ENCODE measurements around the gene OR6N2. TPM values are rescaled to one million over a fixed set of nuclear protein-coding genes. Genes with fewer than 3 reads are reported as not detected.

Gene OR6N2
- total and polyA plus RNA-seq, 2 experiments from 2014 or later: not detected

DNA sequence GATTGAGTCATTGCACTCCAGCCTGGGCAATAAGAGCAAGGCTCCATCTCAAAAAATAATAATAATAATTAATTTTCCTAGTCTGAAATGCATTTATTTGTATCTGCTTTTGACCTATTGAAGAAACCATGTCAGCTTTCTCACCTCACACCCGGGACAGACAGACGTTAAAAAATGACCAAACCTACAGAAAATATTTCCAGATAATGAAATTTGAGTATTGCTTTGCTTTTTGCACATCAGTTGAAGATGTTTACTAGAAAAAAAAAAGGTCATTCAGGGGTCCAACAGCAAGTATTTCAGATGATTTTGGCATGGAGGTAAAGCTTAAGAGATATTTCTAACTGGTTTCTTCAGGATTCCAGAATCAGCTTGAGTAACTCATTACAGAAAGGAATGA is 26.6 kb downstream of the OR6N2 start, which contains the start of gene OR6K6:
Gene OR6K6, plus strand, starts transcription at position 301 of the 400 bp plus-strand sequence. CDS start 168 bp downstream, outside the sequence.
- no peak for DNase-seq (ENCODE audit: low read depth in 1 of 2, low spot score in 1 of 2)
- no peaks in the 10 kb centered on the region for H3K4me1 ChIP-seq (ENCODE audit: low read depth)

DNA sequence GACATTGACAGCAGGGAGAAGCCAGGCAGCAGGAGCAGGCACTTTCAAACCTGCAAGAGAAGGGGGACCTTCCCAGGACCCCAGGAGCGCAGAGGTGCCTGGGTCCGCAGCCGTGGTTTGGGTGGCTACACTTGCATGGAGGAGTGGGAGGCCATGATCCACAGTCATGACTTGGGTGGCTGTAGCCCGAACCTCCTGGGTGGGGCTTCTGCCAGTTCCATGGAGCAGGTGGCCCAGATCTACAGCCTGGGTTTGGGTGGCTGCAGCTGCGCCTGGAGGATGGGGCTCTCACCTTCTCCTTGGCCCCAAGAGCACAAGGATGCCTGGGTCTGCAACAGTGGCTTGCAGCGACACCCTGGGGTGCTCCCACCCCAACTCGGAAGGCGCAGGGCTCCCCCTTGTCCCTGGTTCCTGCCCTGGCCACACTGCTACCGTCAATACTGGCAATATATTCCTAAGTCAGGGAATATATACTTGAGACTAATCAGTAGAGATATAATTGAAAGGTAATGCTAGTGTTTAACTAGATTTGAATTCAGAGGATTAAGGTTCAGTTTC is 28.8 kb downstream of the OR6N2 start:
- no peak for DNase-seq (ENCODE audit: low read depth in 1 of 2, low spot score in 1 of 2)
- H3K27me3 ChIP-seq: peaks cover 5% of the 10 kb centered on the region
- no peak overlapping the region for H3K27ac ChIP-seq
- no peaks in the 10 kb centered on the region for H3K9me3 ChIP-seq (ENCODE audit: low read depth)
- H3K36me3 ChIP-seq: no peaks in the 10 kb centered on the region
- no peaks in the 10 kb centered on the region for H3K4me1 ChIP-seq (ENCODE audit: low read depth)
- TF ChIP-seq, protein P1, sequence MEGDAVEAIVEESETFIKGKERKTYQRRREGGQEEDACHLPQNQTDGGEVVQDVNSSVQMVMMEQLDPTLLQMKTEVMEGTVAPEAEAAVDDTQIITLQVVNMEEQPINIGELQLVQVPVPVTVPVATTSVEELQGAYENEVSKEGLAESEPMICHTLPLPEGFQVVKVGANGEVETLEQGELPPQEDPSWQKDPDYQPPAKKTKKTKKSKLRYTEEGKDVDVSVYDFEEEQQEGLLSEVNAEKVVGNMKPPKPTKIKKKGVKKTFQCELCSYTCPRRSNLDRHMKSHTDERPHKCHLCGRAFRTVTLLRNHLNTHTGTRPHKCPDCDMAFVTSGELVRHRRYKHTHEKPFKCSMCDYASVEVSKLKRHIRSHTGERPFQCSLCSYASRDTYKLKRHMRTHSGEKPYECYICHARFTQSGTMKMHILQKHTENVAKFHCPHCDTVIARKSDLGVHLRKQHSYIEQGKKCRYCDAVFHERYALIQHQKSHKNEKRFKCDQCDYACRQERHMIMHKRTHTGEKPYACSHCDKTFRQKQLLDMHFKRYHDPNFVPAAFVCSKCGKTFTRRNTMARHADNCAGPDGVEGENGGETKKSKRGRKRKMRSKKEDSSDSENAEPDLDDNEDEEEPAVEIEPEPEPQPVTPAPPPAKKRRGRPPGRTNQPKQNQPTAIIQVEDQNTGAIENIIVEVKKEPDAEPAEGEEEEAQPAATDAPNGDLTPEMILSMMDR (IDR thresholded peaks at IDR 0.05; ENCODE audit: low read depth, low read length): no peak
- H3K4me3 ChIP-seq: no peak overlapping the region

More for the DNA sequence above, 26.6 kb downstream of the OR6N2 start, which contains the start of gene OR6K6:
- TF ChIP-seq, protein P1 (IDR thresholded peaks at IDR 0.05; ENCODE audit: low read depth, low read length): no peak
- H3K27ac ChIP-seq: no peak within 1 kb of the TSS
- H3K4me3 ChIP-seq: no peak within 1 kb of the TSS
- peaks cover 5% of the 10 kb centered on the region for H3K27me3 ChIP-seq
- H3K9me3 ChIP-seq (ENCODE audit: low read depth): no peaks in the 10 kb centered on the region
- H3K36me3 ChIP-seq: no peaks in the 10 kb centered on the region

DNA sequence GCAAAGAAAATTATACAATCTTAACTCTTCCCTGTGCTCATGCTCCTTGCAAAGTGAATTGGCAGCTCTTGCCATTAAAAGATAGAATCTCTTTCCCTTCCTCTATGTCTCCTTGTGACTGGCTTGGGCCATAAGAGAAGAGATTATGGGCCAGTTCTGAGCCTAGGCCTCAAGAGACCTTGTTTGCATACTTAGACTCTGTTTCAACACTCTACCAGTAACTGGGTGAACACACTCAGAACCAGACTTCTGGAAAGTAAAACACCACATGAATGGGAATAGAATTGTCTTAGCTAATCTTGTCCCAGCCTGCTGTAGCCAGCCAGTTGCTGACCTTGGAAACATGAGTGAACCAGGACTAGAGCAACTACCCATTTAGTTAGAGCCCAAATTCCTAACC is 45.2 kb downstream of the OR6N2 start:
- Histone ChIP-seq H3K4me3 (no peak overlapping the region), H3K27me3 (no peaks in the 10 kb centered on the region), H3K9me3 (ENCODE audit: low read depth) (no peaks in the 10 kb centered on the region), H3K4me1 (ENCODE audit: low read depth) (no peaks in the 10 kb centered on the region), H3K36me3 (no peaks in the 10 kb centered on the region), H3K27ac (no peak overlapping the region)
- TF ChIP-seq, protein P1 (IDR thresholded peaks at IDR 0.05; ENCODE audit: low read depth, low read length): no peak
- no peak for DNase-seq (ENCODE audit: low read depth in 1 of 2, low spot score in 1 of 2)

DNA sequence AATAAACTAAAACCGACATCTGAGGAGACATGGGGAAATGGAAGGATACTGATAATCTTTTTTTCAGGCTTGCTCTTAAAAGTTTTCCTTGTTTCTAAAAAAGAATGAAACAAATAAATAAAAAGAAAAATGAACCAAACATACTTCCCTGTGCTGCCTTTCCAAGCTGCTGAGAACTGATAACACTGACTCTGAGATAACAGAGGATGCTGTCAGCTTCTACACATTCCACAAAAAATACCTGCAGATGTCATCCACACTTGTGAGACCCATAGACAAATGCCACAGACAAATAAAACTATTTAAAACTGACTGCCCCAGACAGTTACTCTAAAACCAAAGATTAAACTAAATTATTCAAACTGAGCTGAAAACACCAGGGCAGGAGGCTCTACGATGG is 48.5 kb downstream of the OR6N2 start:
- no peak overlapping the region for H3K4me3 ChIP-seq
- no peaks in the 10 kb centered on the region for H3K9me3 ChIP-seq (ENCODE audit: low read depth)
- H3K4me1 ChIP-seq (ENCODE audit: low read depth): no peaks in the 10 kb centered on the region
- no peak for DNase-seq (ENCODE audit: low read depth in 1 of 2, low spot score in 1 of 2)
- TF ChIP-seq, protein P1 (IDR thresholded peaks at IDR 0.05; ENCODE audit: low read depth, low read length): no peak
- no peaks in the 10 kb centered on the region for H3K36me3 ChIP-seq
- no peaks in the 10 kb centered on the region for H3K27me3 ChIP-seq
- H3K27ac ChIP-seq: no peak overlapping the region

DNA sequence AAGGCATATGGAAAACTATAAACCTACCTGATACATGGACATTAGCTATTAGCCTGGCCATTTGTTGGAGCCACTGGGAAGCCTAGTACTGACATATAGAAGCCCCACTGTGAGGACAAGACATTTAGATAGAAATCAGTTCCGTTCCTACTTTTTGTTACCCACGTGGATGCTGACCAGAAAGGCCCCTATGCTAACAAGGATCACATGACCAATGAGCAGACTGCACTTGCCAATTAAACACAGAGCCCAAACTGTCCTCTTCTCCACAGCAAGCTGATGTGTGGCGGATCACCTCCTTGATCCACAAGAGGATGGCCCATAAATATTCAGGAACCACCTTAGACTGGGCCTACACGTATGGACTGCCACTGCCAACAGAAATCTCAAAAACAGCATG is 49.3 kb downstream of the OR6N2 start:
- Histone ChIP-seq H3K27me3 (no peaks in the 10 kb centered on the region), H3K4me3 (no peak overlapping the region), H3K4me1 (ENCODE audit: low read depth) (no peaks in the 10 kb centered on the region), H3K9me3 (ENCODE audit: low read depth) (no peaks in the 10 kb centered on the region), H3K27ac (no peak overlapping the region), H3K36me3 (no peaks in the 10 kb centered on the region)
- DNase-seq (ENCODE audit: low read depth in 1 of 2, low spot score in 1 of 2): no peak
- TF ChIP-seq, protein P1 (IDR thresholded peaks at IDR 0.05; ENCODE audit: low read depth, low read length): no peak
